H1 (cell line): ENCODE results near the gene TMEM225B.

Source experiments
- CBX8 ChIP-seq: fragments of 300-800, 300-1000 bp; sonication (generic); IDR thresholded peaks from 2 replicates; pipeline ENCODE4 v1.7.1; 2016; ENCODE audit warnings: low read depth, low read length, borderline replicate concordance
- CHD1 ChIP-seq: IDR thresholded peaks from 2 replicates; pipeline ENCODE4 v1.6.1; 2012; ENCODE audit warnings: low read depth, low read length, improper control_type of control experiment
- CTCF ChIP-seq, 3 experiments: IDR thresholded peaks; 1 replicate in 2 of 3; 2 replicates in 1 of 3; pipeline versions ENCODE4 v1.5.1 to v1.6.1; 2011; ENCODE audit warnings: low read length in 3 of 3, mild to moderate bottlenecking in 3 of 3, inconsistent platforms in 2 of 3, low read depth in 1 of 3, moderate library complexity in 1 of 3; ENCODE audit not compliant: insufficient read depth in 1 of 3; ENCODE audit errors: control extremely low read depth in 1 of 3
- EP300 ChIP-seq, 2 experiments: IDR thresholded peaks; 1 replicate in 1 of 2; 2 replicates in 1 of 2; pipeline ENCODE4 v1.6.1; 2011 to 2012; ENCODE audit warnings: low read depth in 2 of 2, low read length in 2 of 2, mild to moderate bottlenecking in 2 of 2, borderline replicate concordance in 1 of 2, inconsistent platforms in 1 of 2, moderate library complexity in 1 of 2
- JUN ChIP-seq: IDR thresholded peaks from 2 replicates; pipeline ENCODE4 v1.6.1; 2011; ENCODE audit warnings: low read depth, mild to moderate bottlenecking, improper control_type of control experiment, low read length
- POLR2AphosphoS5 ChIP-seq: IDR thresholded peaks from 2 replicates; pipeline ENCODE4 v1.6.1; 2011; ENCODE audit warnings: low read depth, low read length
- RFX5 ChIP-seq: IDR thresholded peaks from 2 replicates; pipeline ENCODE4 v1.6.1; 2011; ENCODE audit warnings: low read depth, low read length, improper control_type of control experiment, borderline replicate concordance
- SP1 ChIP-seq: IDR thresholded peaks from 2 replicates; pipeline ENCODE4 v1.6.1; 2011; ENCODE audit warnings: low read depth, low read length
- YY1 ChIP-seq: IDR thresholded peaks from 2 replicates; pipeline ENCODE4 v1.6.1; 2011; ENCODE audit warnings: low read depth, mild to moderate bottlenecking, low read length

- TF ChIP-seq JUN (no peak), EP300 (IDR thresholded peaks at IDR 0.05; ENCODE audit: borderline replicate concordance in 1 of 2, low read depth in 2 of 2, low read length in 2 of 2) (no peak), CBX8 (no peak), CTCF (IDR thresholded peaks at IDR 0.05; ENCODE audit: control extremely low read depth in 1 of 3, insufficient read depth in 1 of 3, low read depth in 1 of 3, low read length in 3 of 3) (no peak), POLR2AphosphoS5 (no peak), YY1 (no peak), SP1 (no peak), RFX5 (no peak), CHD1 (no peak)
Observed at GRCh38 chr7:99652671-99653070, 54.6 kb downstream of the TMEM225B start.
